Left ventricle myocardium superior (tissue), 1 donor: ENCODE data around the gene CCNL2. TPM values are rescaled to one million over a fixed set of nuclear protein-coding genes. Genes with fewer than 3 reads are reported as not detected.
"Not testable (repeated sequence)": the region's sequence is repeated elsewhere in the genome, so short reads cannot be mapped to it uniquely, and the experiment has no call there.

Experiments
- ATAC-seq: fragments of 200-7000 bp; cut with Tn5 transposase; one replicate; pipeline ENCODE4 v1.9.1; 2020; ENCODE audit warnings: mild to moderate bottlenecking, moderate library complexity
- DNase-seq: peaks from one replicate; pipeline ENCODE4 v3.0.0-alpha.2; 2020
- intact Hi-C: fragments of 100-400 bp; cut with micrococcal nuclease; formaldehyde crosslinking; loops from one replicate; pipeline ENCODE4 v1.11.0; 2022
- long read RNA-seq: library from polyadenylated mRNA; unstranded; transcript quantifications from one replicate; pipeline ENCODE4 v2.0.0, GENCODE V29; 2021
- total RNA-seq: library from RNA; stranded (reverse); fragmentation: NEBNext Ultra II Directional; extraction: Animal tissue kit (Norgen Biotek cat#: 25700); gene quantifications from one replicate; pipeline ENCODE4 v1.2.1, GENCODE V29; 2021
- donor health status: DM: no; HTN: yes; CAD: no; lungs with severe emphysema.

Gene CCNL2
- 61.0 TPM for total RNA-seq
- long read RNA-seq, transcript CCNL2-201 (11 exons, 2,305 nt): major isoform, 12 of 55 reads
- long read RNA-seq, transcript CCNL2-204 (6 exons, 3,082 nt): minor isoform, 7 of 55 reads
- long read RNA-seq, partial matches to known transcripts: 15 of 55 reads
- long read RNA-seq, other reads (novel, unspliced or antisense): 16 of 55 reads

DNA sequence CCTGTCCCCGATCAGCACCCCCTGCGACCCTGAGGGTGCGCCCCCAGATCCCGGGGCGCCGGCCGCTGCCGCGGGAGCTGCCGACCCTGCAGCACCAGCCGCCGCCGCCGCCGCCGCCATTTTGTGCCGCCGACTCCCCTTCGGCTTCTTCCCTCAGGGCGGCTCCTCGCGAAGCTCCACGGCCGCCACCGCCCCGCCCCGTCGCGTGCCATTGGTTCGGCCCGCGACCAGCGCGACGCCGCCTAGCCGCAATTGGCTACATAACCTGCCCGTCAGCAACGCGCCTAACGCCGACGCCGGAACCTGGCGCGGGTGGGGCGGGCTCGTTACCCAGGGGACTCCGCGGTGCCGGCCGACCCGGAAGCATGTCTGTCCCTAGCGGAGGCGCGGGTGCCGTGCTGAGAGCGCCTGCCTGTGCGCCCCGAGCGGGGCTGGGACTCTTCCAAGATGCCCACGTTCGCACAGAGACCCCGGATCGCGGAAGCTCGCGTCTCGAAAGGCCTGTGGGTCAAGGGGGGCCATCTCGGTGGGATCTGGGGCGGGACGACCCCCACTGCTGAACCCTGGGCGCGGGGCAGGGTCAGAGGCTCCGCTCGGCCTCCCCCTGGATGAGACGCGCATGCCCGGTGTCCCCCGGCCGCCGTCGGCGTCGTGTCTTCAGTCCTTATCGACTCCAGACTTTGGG is at the start of gene CCNL2:
CCNL2 (minus strand) TSS at position 149 of the 685 bp plus-strand sequence; CDS start at position 120, 29 bp downstream.
- intact Hi-C loops: no loop called here
- ATAC-seq (peak; percentile 96), DNase-seq (peak; percentile 100)

- DNase-seq, intact Hi-C loops, ATAC-seq: not testable (repeated sequence)
Observed at GRCh38 chr1:1446631-1447030, 47.5 kb upstream of the CCNL2 start.

- no peak for ATAC-seq
- intact Hi-C loops: no loop called here
- no peak for DNase-seq
Observed at GRCh38 chr1:1442069-1442770, 43.1 kb upstream of the CCNL2 start.

DNA sequence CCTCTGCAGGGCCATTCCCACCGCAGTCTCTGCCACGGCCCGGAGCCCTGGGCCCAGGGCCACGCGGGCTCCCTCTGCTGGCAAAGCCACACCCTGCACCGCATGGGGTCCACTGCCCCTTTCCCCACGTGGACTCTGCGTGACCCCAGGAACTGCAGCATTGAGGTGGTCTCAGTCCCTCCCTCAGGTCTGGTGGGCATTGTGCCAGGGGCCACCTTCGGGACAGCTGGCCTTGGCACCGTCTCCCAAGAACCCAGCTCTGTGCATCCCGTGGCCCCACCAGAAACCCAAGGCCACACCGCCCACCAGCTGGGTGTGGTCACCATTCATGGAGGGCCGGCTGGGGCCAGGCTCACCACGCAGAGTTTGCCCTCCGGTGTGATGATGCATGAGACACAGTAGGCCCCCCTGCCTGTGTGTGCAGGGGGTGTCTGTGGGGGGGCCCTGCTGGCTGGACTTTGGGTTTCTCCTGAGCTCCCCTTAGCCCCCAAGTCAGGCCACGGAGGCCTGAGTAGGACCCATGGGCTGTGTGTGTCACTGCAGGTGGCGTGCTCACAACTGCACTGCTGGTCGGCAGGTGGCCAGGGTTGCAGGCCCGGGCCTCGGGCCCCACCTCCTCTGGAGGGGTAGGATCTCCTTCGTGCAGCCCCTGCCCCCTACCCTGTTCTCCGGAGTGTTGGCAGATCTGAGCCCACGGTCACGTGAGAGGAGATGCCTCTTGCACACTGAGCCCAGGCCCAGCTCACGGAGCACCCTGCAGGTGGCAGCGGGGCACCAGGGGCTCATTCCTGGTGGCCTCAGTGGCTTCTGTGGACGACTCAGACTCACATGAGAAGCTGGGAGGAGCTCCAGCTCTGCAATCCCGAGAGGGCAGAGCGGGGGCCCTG is 42.1 kb upstream of the CCNL2 start:
- intact Hi-C loops: no loop called here
- DNase-seq: peak; percentile 75

GRCh38 chr1:1440262-1441001 is 41.3 kb upstream of the CCNL2 start:
- intact Hi-C loops: no loop called here
- no peak for ATAC-seq
- DNase-seq: no peak

More for the DNA sequence above, 42.1 kb upstream of the CCNL2 start:
- peak; percentile 85 for ATAC-seq

- intact Hi-C loops: no loop called here
- DNase-seq: no peak
Observed at GRCh38 chr1:1439546-1440261, 40.6 kb upstream of the CCNL2 start.

DNA sequence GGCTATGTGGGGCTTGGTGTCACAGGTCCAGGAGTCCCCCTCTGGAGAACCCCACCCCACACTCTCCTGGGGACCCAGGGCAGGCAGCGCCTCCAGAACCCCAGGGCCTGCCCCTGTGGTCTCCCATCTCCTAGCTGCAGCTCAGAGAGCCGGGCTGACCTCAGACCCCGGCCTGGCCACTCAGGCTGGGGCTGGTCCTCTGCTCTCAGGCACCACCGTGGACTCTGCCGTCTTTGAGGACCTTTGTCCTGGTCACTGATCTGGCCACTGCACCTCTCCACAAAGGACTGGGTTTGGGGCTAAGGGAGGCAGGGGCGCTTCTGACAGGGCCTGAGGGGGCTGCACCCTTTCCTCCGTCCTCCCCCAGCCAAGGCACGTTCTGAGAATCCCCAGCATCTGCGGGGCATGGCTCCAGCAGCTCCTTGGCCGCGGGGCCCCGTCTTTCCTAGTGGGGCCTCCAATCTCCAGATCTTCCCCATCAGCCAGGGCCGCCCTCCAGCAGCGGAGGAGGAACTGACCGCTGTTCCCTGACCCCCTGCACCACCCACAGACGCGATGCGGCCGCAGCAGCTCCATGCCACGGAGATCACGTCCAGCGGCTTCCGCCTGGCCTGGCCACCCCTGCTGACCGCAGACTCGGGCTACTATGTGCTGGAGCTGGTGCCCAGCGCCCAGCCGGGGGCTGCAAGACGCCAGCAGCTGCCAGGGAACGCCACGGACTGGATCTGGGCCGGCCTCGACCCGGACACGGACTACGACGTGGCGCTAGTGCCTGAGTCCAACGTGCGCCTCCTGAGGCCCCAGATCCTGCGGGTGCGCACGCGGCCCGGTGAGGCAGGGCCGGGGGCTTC is 39.6 kb upstream of the CCNL2 start:
- intact Hi-C loops: no loop called here
- ATAC-seq (no peak), DNase-seq (no peak)

More at GRCh38 chr1:1439546-1440261, 40.6 kb upstream of the CCNL2 start:
- no peak for ATAC-seq

DNA sequence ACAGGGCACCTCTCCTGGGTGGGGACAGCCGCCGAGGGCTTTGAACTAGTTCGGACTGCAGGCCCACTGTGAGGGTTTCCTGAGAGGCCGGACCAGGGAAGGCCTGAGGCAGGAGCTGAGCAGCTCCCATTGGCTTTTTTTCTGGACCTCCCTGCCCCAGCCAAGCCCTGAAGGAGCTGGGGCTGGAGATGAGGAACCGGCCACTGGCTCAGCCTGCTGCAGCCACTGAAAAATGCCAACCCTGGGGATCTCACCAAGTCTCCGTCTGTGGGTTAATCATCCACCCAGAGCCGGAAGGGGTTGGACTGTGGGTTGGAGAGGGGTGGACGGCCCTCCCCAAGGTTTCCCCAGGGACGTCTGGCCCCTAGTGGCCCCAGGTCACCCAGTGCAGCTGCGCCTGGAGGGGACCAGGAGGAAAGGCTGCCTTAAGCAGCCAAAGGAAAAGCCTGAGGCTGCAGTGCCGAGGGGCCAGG is 38.8 kb upstream of the CCNL2 start:
- intact Hi-C loops: no loop called here
- DNase-seq (no peak), ATAC-seq (no peak)

DNA sequence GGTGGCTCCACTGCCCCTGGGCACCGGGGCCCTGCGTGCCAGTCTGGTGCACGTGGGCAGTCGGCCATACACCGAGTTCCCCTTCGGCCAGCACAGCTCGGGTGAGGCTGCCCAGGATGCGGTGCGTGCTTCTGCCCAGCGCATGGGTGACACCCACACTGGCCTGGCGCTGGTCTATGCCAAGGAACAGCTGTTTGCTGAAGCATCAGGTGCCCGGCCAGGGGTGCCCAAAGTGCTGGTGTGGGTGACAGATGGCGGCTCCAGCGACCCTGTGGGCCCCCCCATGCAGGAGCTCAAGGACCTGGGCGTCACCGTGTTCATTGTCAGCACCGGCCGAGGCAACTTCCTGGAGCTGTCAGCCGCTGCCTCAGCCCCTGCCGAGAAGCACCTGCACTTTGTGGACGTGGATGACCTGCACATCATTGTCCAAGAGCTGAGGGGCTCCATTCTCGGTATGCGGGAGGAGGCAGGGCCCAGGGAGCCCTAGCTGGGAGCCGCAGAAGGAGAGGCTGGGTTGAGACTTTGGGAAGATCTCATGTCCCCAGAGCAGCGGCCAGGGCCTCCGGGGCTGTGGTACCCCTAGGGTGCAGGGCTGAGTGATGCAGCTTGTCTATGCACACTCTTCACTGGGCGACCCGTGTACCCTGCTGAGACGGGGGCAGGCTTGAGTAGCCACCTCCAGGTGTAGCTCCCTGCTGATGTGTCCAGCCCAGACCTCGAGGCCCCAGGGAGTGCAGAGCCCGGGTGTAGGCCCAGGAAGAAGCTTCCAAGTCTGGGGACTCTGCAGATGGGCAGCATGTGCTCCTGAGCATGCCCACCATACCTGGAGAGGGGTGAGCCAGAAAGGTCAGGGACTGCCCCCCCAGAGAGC is 38.1 kb upstream of the CCNL2 start:
- no peak for ATAC-seq
- DNase-seq: peak; percentile 23
- intact Hi-C loops: no loop called here

DNA sequence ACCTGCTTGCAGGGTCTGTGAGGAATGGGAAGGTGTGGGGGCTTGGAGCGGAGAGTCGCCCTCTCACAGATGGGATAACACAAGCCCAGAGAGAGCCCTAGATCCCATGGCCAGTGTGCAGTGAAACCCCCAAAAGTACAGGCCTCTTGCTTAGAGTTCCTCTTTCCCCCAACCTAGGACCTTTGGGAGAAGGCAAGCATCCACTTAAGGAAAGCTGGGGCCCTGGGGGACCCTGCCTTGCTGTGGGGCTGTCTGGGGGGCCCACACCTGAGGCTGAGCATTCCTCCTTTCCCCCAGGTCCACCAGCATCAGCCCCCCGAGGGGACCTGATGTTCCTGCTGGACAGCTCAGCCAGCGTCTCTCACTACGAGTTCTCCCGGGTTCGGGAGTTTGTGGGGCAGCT is 37.5 kb upstream of the CCNL2 start:
- intact Hi-C loops: no loop called here
- ATAC-seq: no peak
- DNase-seq: no peak

GRCh38 chr1:1435911-1436629 is 36.9 kb upstream of the CCNL2 start:
- DNase-seq: peak; percentile 28
- no peak for ATAC-seq
- intact Hi-C loops: no loop called here

DNA sequence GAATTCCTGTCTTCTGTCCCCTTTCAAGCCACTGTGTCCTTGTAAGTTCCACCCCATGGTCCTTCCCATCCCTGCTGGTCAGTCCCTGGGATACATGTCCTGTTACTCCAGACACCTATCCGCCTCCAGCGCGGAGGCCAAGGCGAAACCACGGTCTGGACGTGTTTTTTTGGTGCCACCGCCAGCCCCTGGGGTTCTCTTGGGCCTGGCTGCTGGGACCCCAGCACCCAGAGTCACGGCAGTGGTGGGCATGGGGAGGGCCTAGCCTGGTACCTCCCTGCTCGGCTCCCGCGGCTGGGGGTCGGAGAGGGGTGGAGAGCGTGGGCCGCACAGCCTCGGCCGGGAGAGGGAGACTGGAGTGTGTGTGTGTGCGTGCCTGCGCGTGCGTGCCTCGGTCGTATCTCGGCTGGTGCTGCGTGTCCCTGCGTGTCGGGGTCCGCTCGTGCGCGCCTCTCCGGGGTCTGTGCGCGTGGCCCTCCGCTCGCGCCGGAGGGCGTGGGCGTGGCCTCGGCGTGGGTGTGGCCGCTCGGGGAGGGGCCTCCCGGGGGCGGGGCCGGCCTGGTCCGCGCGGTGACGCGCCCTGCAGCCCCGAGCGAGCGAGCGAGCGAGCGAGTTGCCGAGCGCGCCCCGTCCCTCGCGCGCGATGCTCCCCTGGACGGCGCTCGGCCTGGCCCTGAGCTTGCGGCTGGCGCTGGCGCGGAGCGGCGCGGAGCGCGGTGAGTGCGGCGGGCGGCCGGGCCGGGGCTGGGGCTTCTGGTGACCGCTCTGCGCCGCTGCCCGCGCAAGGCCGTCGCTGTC is 36.2 kb upstream of the CCNL2 start, which contains the start of gene VWA1:
VWA1 (plus strand) TSS at position 585 of the 798 bp plus-strand sequence; CDS start at position 644, 59 bp downstream.
- peak; percentile 66 for ATAC-seq
- intact Hi-C loops: no loop called here
- peak; percentile 89 for DNase-seq

- ATAC-seq (no peak), DNase-seq (no peak)
- intact Hi-C loops: no loop called here
Observed at GRCh38 chr1:1434824-1435105, 35.6 kb upstream of the CCNL2 start.

DNA sequence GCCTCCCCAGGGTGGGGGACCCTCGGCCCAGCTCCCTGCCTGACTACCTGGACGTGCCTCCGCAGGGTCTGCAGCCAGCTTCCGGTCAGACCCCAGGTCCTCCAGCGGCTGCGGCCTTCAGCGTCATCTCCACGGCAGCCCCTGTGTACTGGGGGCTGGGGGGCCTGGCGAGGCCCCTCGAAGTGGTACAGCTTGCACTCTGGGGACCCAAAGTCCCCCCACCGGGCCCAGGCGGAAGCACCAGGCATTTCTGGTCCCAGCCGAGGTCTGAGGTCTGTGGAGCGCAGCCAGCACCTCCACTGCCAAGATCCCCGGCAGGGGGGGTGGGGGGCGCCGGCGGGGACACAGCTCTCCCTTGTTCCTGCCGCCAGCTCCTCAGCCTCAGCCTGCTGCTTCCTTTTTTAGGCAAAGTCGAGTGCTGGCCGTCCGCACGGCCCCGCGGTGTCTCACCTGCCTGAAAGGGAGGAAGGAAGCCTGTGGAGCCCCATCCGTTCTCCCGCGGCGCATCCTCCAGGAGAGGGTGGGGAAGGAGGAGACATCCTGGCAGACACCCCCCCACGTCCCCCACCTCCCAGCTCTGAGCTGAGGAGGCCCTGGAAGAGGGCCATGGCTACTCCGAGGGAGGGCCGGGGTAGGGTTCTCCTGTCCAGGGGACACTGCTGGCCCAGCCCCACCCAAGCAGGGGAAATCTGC is 35.1 kb upstream of the CCNL2 start:
- ATAC-seq (peak; percentile 10), DNase-seq (peak; percentile 72)
- intact Hi-C loops: no loop called here
